SJSA1 (cell line): ENCODE measurements around the gene TMIGD1. TPM values are rescaled to one million over a fixed set of nuclear protein-coding genes. Genes with fewer than 3 reads are reported as not detected.

Experiments used
- DNase-seq, 2 experiments: peaks; one replicate each; pipeline ENCODE4 v3.0.0-alpha.2; 2015 to 2020; ENCODE audit warnings: low spot score in 2 of 2, low read depth in 1 of 2
- H3K27ac ChIP-seq: fragments of 250-450 bp; sonication (Bioruptor Pico); 2 replicates; pipeline ENCODE4 v1.5.1; 2020; ENCODE audit warnings: mild to moderate bottlenecking, moderate library complexity
- H3K27me3 ChIP-seq: fragments of 250-450 bp; sonication (Bioruptor Pico); replicated peaks from 2 replicates; pipeline ENCODE4 v1.5.1; 2020; ENCODE audit warnings: mild to moderate bottlenecking, moderate library complexity
- H3K36me3 ChIP-seq: fragments of 250-450 bp; sonication (Bioruptor Pico); 2 replicates; pipeline ENCODE4 v1.5.1; 2020; ENCODE audit warnings: mild to moderate bottlenecking
- H3K4me1 ChIP-seq: fragments of 250-450 bp; sonication (Bioruptor Pico); replicated peaks from 2 replicates; pipeline ENCODE4 v1.6.1; 2021; ENCODE audit warnings: mild to moderate bottlenecking
- H3K4me3 ChIP-seq: fragments of 250-450 bp; sonication (Bioruptor Pico); 2 replicates; pipeline ENCODE4 v1.5.1; 2020; ENCODE audit warnings: mild to moderate bottlenecking
- H3K9me3 ChIP-seq: fragments of 250-450 bp; sonication (Bioruptor Pico); replicated peaks from 2 replicates; pipeline ENCODE4 v1.5.1; 2020; ENCODE audit warnings: mild to moderate bottlenecking
- total RNA-seq: library from RNA; depleted of rRNA; stranded (reverse); fragments of >200 nt; shearing (Covaris generic); gene quantifications from 2 replicates; pipeline ENCODE4 v1.2.3, GENCODE V29; 2014

TMIGD1 gene
- total RNA-seq, 1 experiment from 2014 or later = not detected

DNA sequence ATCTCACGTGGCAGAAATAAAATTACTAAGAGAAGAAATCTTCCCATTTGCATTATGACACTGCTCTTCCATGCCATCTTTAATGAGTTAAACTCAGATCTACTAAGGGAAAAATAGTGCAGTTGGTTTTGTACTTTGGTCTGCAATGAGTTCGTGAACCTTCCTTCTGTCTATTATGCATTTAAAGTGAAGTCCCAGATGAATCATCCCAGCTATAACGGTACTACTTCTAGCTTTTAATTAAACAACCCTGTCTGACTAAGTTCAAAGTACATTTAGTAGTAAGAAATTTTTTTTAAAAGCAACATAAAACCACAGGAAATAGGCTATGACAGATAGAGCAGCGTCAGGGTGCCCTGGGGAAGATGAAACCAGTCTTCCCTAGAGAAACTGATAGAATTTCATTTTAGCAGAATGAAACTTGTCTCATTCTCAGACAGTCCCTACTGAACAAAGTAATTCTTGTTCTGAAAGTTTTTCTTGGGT, 1.8 kb downstream of the TMIGD1 start:
- peak overlapping the region; percentile 41 for H3K27ac ChIP-seq
- DNase-seq = peak in 1 of 2 experiments; percentile 57
- no peaks in the 10 kb centered on the region for H3K36me3 ChIP-seq
- H3K4me3 ChIP-seq = no peak overlapping the region
- peaks cover 25% of the 10 kb centered on the region for H3K4me1 ChIP-seq
- no peaks in the 10 kb centered on the region for H3K27me3 ChIP-seq
- no peaks in the 10 kb centered on the region for H3K9me3 ChIP-seq

GRCh38 chr17:30326809-30327208, 7.0 kb downstream of the TMIGD1 start:
- Histone ChIP-seq H3K27ac (no peak overlapping the region), H3K4me3 (no peak overlapping the region), H3K36me3 (no peaks in the 10 kb centered on the region), H3K27me3 (no peaks in the 10 kb centered on the region), H3K9me3 (no peaks in the 10 kb centered on the region), H3K4me1 (peaks cover 8% of the 10 kb centered on the region)
- DNase-seq = no peak

DNA sequence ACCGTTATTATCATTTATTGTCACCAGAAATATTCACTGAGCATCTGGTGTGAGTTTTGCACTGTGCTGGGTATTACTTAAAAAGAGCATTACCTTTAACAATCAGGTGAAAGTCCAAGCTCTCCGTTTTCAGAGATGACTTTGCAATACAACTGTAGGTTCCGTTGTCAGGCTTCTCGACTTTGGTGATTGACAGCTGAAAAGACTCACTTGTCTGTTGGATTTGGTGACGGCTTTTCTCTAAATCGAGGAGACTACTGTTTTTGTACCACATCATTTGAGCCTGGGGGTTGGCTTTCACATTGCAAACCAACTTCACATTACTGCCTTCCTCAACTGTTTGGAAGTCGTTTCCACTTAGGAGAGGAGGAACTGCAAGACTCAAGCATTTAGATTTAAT, 9.1 kb downstream of the TMIGD1 start:
- H3K9me3 ChIP-seq = no peaks in the 10 kb centered on the region
- H3K27ac ChIP-seq = no peak overlapping the region
- no peaks in the 10 kb centered on the region for H3K27me3 ChIP-seq
- no peaks in the 10 kb centered on the region for H3K36me3 ChIP-seq
- DNase-seq = no peak
- H3K4me3 ChIP-seq = no peak overlapping the region
- H3K4me1 ChIP-seq = peaks cover 5% of the 10 kb centered on the region

GRCh38 chr17:30323895-30324319, 9.9 kb downstream of the TMIGD1 start:
- no peaks in the 10 kb centered on the region for H3K36me3 ChIP-seq
- H3K9me3 ChIP-seq = no peaks in the 10 kb centered on the region
- no peak overlapping the region for H3K27ac ChIP-seq
- H3K4me1 ChIP-seq = peaks cover 5% of the 10 kb centered on the region
- peak in 1 of 2 experiments; percentile 25 for DNase-seq
- no peak overlapping the region for H3K4me3 ChIP-seq
- no peaks in the 10 kb centered on the region for H3K27me3 ChIP-seq

- H3K27me3 ChIP-seq = no peaks in the 10 kb centered on the region
- H3K27ac ChIP-seq = no peak overlapping the region
- peak in 1 of 2 experiments; percentile 15 for DNase-seq
- no peaks in the 10 kb centered on the region for H3K36me3 ChIP-seq
- H3K9me3 ChIP-seq = no peaks in the 10 kb centered on the region
- H3K4me3 ChIP-seq = no peak overlapping the region
- H3K4me1 ChIP-seq = peaks cover 5% of the 10 kb centered on the region
These were observed 10.5 kb downstream of the TMIGD1 start for GRCh38 chr17:30323262-30323894.

GRCh38 chr17:30321314-30321713, 12.5 kb downstream of the TMIGD1 start:
- Histone ChIP-seq H3K36me3 (no peaks in the 10 kb centered on the region), H3K4me3 (no peak overlapping the region), H3K27me3 (no peaks in the 10 kb centered on the region), H3K4me1 (peaks cover 5% of the 10 kb centered on the region), H3K27ac (no peak overlapping the region), H3K9me3 (no peaks in the 10 kb centered on the region)
- no peak for DNase-seq

GRCh38 chr17:30318155-30318554, 15.7 kb downstream of the TMIGD1 start:
- H3K36me3 ChIP-seq = no peaks in the 10 kb centered on the region
- no peaks in the 10 kb centered on the region for H3K4me1 ChIP-seq
- no peak for DNase-seq
- no peaks in the 10 kb centered on the region for H3K27me3 ChIP-seq
- H3K4me3 ChIP-seq = no peak overlapping the region
- no peak overlapping the region for H3K27ac ChIP-seq
- H3K9me3 ChIP-seq = no peaks in the 10 kb centered on the region

DNA sequence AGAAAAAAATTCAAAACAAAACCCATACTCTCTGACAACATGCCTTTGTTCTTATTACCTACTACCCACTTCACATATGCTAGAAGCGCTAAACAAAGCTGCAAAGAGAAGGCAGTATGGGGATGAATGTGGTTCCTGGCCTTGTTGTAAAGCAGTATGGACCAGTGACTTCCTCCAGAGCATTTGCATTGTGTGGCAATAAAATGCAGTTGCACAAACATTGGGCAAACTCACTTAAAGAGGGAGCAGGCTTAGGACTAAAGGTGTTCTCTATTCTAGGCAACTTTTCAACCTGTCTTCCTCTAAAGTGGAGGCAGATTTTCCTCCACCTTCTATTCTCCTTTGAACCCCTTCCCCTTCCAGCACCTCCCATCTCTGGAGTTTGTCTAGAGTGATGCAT, 17.1 kb downstream of the TMIGD1 start:
- Histone ChIP-seq H3K4me1 (no peaks in the 10 kb centered on the region), H3K4me3 (no peak overlapping the region), H3K27me3 (no peaks in the 10 kb centered on the region), H3K27ac (no peak overlapping the region), H3K36me3 (no peaks in the 10 kb centered on the region), H3K9me3 (no peaks in the 10 kb centered on the region)
- DNase-seq = no peak

DNA sequence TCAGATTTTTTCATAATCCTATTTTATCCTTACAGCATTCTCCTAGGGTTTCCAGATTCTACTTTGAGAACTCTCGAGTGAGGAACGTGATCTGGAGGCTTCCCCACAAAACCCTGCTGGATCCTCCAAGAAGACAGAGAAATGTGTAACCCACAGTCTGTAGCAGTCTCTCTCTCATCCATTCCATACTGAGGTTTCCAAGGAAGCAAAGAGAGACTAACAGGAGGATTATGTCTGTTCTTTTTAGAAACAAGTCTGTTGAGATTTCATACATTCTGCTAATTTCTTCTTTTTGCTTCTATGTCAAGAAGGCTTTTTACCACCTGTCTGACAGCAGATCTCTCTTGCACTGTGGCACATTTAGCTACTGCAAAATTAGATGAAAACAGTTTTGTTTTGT, 18.8 kb downstream of the TMIGD1 start:
- Histone ChIP-seq H3K9me3 (no peaks in the 10 kb centered on the region), H3K4me3 (no peak overlapping the region), H3K4me1 (peaks cover 3% of the 10 kb centered on the region)

GRCh38 chr17:30314474-30314873, 19.4 kb downstream of the TMIGD1 start:
- Histone ChIP-seq H3K36me3 (no peaks in the 10 kb centered on the region), H3K4me3 (no peak overlapping the region), H3K4me1 (peaks cover 9% of the 10 kb centered on the region), H3K27ac (no peak overlapping the region), H3K9me3 (no peaks in the 10 kb centered on the region), H3K27me3 (no peaks in the 10 kb centered on the region; the same call in 1 of the 2 replicates)
- no peak for DNase-seq

More for the DNA sequence above, 18.8 kb downstream of the TMIGD1 start:
- H3K27ac ChIP-seq = no peak overlapping the region
- no peak for DNase-seq
- H3K27me3 ChIP-seq = no peaks in the 10 kb centered on the region; the same call in 1 of the 2 replicates
- H3K36me3 ChIP-seq = no peaks in the 10 kb centered on the region

- Histone ChIP-seq H3K9me3 (no peaks in the 10 kb centered on the region), H3K36me3 (no peaks in the 10 kb centered on the region), H3K4me3 (no peak overlapping the region), H3K4me1 (peaks cover 26% of the 10 kb centered on the region), H3K27ac (no peak overlapping the region), H3K27me3 (no peaks in the 10 kb centered on the region; the same call in 1 of the 2 replicates)
- DNase-seq = no peak
These were observed 21.6 kb downstream of the TMIGD1 start for GRCh38 chr17:30312226-30312625.

DNA sequence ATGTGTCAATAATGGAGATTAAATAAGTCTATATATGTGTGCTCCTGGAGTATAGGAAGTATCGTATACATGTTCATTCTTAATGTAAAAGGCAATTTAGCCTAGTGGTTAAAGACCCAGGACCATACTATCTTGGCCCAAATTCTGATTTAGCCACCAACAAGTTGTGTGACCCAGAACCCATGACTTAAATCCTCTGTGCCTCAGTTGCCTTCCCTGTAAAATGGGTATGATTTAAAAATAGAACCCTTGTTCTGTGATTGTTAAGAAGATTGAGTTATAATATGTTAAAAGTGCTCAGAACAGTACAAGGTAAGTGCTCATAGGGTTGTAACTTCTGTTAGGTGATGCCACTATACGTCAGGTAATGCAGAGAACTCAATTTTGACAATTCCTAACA, 23.3 kb downstream of the TMIGD1 start:
- DNase-seq = no peak
- Histone ChIP-seq H3K27ac (no peak overlapping the region), H3K4me1 (peaks cover 33% of the 10 kb centered on the region), H3K36me3 (no peaks in the 10 kb centered on the region), H3K9me3 (no peaks in the 10 kb centered on the region), H3K27me3 (no peaks in the 10 kb centered on the region; the same call in 1 of the 2 replicates), H3K4me3 (no peak overlapping the region)

- Histone ChIP-seq H3K4me1 (peaks cover 33% of the 10 kb centered on the region), H3K9me3 (no peaks in the 10 kb centered on the region), H3K27me3 (no peaks in the 10 kb centered on the region; the same call in 1 of the 2 replicates), H3K4me3 (no peak overlapping the region), H3K36me3 (no peaks in the 10 kb centered on the region), H3K27ac (peak overlapping the region; percentile 73)
- peak; percentile 73 to 81 for DNase-seq
These were observed 24.3 kb downstream of the TMIGD1 start for GRCh38 chr17:30309591-30309990.

DNA sequence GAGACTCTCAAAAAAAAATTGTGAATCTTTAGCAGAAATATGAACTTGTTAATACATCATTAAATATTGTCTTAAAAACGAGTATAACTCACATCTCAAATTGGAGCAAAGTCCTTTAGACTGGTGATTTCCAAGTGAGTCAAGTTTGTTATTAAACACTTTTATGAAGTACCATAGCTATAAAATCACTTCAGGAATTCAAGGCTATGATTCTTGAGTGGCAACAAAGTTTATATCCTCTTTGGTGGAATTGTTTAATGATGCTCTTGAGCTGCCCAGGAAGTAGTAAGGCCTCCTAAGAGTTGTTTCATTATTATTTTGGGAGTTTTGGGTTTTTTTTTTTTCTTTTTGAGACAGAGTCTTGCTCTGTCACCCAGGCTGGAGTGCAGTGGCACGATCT, 25.5 kb downstream of the TMIGD1 start:
- Histone ChIP-seq H3K27me3 (no peaks in the 10 kb centered on the region; the same call in 1 of the 2 replicates), H3K4me3 (no peak overlapping the region), H3K27ac (no peak overlapping the region), H3K36me3 (no peaks in the 10 kb centered on the region), H3K4me1 (peaks cover 33% of the 10 kb centered on the region), H3K9me3 (no peaks in the 10 kb centered on the region)
- DNase-seq = no peak
